Peyer's patch (tissue), 4 donors: ENCODE measurements around the gene ARID1A.

Experiments
- POLR2A ChIP-seq, 2 donors: fragments of 450-650 bp; IDR thresholded peaks; one replicate each; pipeline ENCODE4 v1.5.1; 2017; ENCODE audit warnings: antibody characterized with exemption in 2 of 2, mild to moderate bottlenecking in 2 of 2, moderate library complexity in 2 of 2
- TF ChIP-seq, protein P1 (sequence below), 6 experiments: fragments of 450-650 bp in 4 of 6; fragments of 200-600 bp in 2 of 6; sonication (generic) in 1 of 6; IDR thresholded peaks; one replicate each; pipeline ENCODE4 v1.5.1; 2017 to 2019; ENCODE audit warnings: antibody characterized with exemption in 6 of 6, mild to moderate bottlenecking in 3 of 6, moderate library complexity in 1 of 6

DNA sequence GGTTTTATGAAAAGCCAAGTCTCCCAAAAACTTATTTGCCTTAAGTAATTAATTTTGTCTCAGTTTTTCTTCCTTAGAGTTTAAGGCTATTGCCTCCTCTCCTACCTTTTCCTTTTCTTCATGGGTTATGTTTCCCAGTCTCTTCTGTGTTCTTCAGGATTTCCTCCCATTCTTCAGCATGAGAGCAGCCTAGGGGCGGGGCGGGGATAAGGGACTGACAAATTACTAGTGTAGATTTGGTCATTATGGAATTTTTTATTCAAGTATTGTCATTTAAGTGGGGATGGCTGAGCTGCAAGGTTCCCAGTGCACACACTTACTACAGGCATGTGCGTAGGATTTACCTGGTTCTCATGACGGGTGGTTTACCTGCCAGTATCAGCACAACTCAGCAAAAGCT, 56.7 kb downstream of the ARID1A start:
- no peak for TF ChIP-seq POLR2A (IDR thresholded peaks at IDR 0.05)
- TF ChIP-seq, protein P1, sequence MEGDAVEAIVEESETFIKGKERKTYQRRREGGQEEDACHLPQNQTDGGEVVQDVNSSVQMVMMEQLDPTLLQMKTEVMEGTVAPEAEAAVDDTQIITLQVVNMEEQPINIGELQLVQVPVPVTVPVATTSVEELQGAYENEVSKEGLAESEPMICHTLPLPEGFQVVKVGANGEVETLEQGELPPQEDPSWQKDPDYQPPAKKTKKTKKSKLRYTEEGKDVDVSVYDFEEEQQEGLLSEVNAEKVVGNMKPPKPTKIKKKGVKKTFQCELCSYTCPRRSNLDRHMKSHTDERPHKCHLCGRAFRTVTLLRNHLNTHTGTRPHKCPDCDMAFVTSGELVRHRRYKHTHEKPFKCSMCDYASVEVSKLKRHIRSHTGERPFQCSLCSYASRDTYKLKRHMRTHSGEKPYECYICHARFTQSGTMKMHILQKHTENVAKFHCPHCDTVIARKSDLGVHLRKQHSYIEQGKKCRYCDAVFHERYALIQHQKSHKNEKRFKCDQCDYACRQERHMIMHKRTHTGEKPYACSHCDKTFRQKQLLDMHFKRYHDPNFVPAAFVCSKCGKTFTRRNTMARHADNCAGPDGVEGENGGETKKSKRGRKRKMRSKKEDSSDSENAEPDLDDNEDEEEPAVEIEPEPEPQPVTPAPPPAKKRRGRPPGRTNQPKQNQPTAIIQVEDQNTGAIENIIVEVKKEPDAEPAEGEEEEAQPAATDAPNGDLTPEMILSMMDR (IDR thresholded peaks at IDR 0.05) = no peak
